Measurements from ENCODE around the gene VEPH1.
A peak's percentile ranks its signal among the peaks of the same experiment; 100 is the strongest.

VEPH1 gene

DNA sequence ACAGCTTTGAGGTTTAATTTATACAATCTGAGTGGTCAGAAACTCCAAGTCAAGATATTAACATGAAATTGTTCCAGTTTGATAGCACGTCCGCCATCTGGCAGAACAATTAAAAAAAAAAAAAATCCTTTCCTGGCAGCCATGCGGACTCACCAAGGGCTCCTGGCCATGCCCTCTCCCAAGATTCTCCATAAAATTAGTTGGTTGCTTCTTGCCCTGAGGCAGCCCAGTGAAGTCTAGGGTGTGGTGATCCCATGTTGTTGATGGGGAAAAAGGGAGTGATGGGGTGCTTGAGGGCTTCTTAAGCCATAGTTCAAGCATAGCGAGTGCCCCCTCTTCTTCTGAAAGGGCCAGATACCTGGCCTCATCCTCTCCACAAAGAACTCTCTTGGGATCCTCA lies 261.6 kb downstream of the VEPH1 start:
- TF ChIP-seq CTCF (IDR thresholded peaks at IDR 0.05; ENCODE audit: control insufficient read depth, extremely low read depth, insufficient read depth): no peak
- no peak overlapping the region for H3K4me3 ChIP-seq (ENCODE audit: low read depth, low read length)
- no peak for DNase-seq (ENCODE audit: low read depth)

DNA sequence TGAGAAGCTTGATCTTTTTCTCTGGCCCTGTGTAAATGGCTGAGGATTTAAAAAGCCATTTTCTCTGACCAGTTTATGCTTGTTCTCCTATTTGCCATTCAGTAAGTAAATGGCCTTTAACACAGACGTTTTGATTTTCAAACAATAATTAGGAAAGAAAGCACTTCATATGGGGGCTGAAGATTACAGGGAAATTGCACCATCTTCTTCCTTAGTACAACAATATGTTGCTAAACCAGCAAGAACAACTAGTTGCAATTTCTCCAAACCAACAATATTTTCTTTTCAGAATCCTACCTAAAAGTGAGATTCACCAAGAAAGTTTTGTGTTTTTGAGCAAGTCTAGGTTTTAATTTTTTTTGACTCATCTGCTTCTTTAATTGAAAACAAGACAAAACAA lies 262.8 kb downstream of the VEPH1 start:
- no peak for DNase-seq (ENCODE audit: low read depth)
- H3K4me3 ChIP-seq (ENCODE audit: low read depth, low read length): no peak overlapping the region
- TF ChIP-seq CTCF (IDR thresholded peaks at IDR 0.05; ENCODE audit: control insufficient read depth, extremely low read depth, insufficient read depth): no peak

DNA sequence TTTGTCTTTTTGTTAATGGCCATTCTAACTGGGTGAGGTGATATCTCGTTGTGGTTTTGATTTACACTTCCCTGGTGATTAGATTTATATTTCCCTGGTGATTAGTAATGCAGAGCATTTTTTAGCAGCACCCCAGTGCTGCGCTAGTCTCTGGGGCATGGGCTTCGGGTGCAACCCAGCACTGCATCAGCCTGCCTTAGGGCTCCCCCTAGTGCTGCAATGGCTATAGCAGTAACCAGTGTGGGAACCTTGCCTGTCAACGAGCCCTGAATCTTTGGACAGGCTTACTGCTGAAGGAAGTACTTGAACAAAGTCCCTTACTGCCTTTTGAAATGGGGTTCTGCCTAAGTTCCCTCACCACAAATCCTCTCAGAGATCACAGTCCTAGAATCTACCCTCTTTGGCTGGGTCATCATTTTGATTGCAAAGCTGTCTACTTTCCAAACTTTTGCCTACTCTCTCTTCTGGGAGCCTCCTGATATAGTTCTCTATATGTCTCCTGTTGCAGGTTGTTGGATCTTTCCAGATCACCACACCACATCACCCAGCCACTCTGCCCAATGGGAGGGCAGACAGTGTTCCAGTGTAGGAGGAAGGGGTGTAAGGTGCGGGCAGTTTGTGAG lies 264.0 kb downstream of the VEPH1 start:
- DNase-seq (ENCODE audit: low read depth): no peak
- no peak overlapping the region for H3K4me3 ChIP-seq (ENCODE audit: low read depth, low read length)
- TF ChIP-seq CTCF (IDR thresholded peaks at IDR 0.05; ENCODE audit: control insufficient read depth, extremely low read depth, insufficient read depth): peak; percentile 96

DNA sequence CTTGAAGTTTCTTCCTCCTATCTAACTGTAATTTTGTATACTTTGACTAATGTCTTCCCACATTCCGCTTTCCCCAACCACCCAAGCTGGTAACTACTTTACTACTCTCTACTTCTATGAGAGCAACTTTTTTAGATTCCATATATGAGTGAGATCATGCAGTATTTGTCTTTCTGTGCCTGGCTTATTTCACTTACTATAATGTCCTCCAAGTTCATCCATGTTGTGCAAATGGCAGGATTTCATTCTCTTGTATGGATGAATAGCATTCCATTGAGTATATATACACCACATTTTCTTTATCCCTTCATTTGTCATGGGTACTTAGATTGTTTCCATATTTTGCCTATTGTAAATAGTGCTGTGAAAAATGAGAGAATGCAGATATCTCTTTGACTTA lies 264.8 kb downstream of the VEPH1 start:
- no peak for DNase-seq (ENCODE audit: low read depth)
- H3K4me3 ChIP-seq (ENCODE audit: low read depth, low read length): no peak overlapping the region
- no peak for TF ChIP-seq CTCF (IDR thresholded peaks at IDR 0.05; ENCODE audit: control insufficient read depth, extremely low read depth, insufficient read depth)

DNA sequence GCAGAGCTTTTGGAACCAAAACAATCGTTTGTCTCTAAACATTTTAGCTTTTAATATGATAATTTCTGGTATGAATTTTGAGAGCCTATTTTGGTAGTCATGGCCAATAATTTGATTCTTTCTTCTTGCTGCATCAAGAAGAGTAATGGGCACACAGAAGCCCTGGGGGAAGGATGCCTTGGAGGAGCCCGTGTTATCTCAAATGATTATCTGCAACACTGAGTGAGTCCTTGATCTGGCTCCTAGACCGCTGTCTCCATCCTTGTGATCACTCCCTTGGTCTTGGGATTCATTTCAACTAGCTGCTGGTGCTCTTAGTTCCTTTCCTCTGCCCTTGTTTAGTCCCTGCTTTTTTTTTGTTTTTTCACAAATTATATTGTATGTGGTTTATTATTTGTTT lies 265.3 kb downstream of the VEPH1 start:
- no peak for TF ChIP-seq CTCF (IDR thresholded peaks at IDR 0.05; ENCODE audit: control insufficient read depth, extremely low read depth, insufficient read depth)
- no peak overlapping the region for H3K4me3 ChIP-seq (ENCODE audit: low read depth, low read length)
- DNase-seq (ENCODE audit: low read depth): no peak

DNA sequence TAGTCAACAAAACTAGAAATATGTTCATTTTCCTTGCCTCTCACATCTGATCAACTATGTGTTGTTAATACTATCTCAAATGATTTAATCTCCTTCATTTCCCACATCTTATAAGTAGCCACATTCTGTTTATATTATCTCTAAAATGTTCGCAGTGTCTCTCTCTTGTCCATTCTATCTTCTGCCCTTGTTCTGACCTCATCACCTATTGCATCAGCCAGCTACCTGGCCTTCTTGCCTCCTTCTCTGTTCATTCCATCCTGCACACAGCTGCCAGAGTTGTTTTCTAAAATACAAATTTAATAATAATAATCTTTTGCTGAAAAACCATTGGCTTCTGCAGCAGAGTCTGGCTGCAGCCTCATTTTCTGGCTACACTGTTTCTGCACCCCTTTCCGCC lies 267.9 kb downstream of the VEPH1 start:
- DNase-seq (ENCODE audit: low read depth): no peak
- no peak overlapping the region for H3K4me3 ChIP-seq (ENCODE audit: low read depth, low read length)
- no peak for TF ChIP-seq CTCF (IDR thresholded peaks at IDR 0.05; ENCODE audit: control insufficient read depth, extremely low read depth, insufficient read depth)

DNA sequence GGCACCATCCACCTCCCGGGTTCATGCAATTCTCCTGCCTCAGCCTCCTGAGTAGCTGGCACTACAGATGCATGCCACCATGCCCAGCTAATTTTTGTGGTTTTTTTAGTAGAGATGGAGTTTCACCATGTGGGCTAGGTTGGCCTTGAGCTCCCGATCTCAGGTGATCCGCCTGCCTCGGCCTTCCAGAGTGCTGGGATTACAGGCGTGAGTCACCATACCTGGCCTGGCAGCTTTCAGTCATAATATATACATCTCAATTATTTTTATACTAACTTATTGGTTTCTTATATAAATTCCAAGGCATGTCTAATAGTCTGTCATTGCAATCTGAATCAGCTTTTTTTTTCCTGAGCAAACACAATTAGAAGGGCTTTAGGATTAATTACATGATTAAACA lies 269.3 kb downstream of the VEPH1 start:
- no peak for TF ChIP-seq CTCF (IDR thresholded peaks at IDR 0.05; ENCODE audit: control insufficient read depth, extremely low read depth, insufficient read depth)
- no peak overlapping the region for H3K4me3 ChIP-seq (ENCODE audit: low read depth, low read length)
- no peak for DNase-seq (ENCODE audit: low read depth)
